K562 (cell line): ENCODE data around the gene ALDH7A1. TPM values are rescaled to one million over a fixed set of nuclear protein-coding genes. Genes with fewer than 3 reads are reported as not detected.

Experiments used
- ASH1L ChIP-seq: fragments of 450-650 bp; IDR thresholded peaks from 2 replicates; pipeline ENCODE4 v1.6.1; 2018; ENCODE audit warnings: borderline replicate concordance, mild to moderate bottlenecking, low read depth; ENCODE audit not compliant: partially characterized antibody
- CHD1 ChIP-seq: fragments of 200-600 bp; sonication (generic); IDR thresholded peaks from one replicate; pipeline ENCODE4 v1.6.1; 2012; ENCODE audit warnings: mild to moderate bottlenecking, moderate library complexity, low read length, inconsistent platforms
- CSDE1 ChIP-seq, 2 experiments: fragments of 450-650 bp; IDR thresholded peaks; 2 replicates each; pipeline ENCODE4 v1.6.1; 2016; ENCODE audit warnings: mild to moderate bottlenecking in 1 of 2
- ESRRA ChIP-seq: fragments of 450-650 bp; IDR thresholded peaks from 2 replicates; pipeline ENCODE4 v1.6.1; 2014; ENCODE audit warnings: low read depth, mild to moderate bottlenecking, moderate library complexity, borderline replicate concordance
- ETS2 ChIP-seq: IDR thresholded peaks from 2 replicates; pipeline ENCODE4 v1.6.1; 2016; ENCODE audit warnings: borderline replicate concordance, missing genetic modification characterization, mild to moderate bottlenecking, moderate library complexity, missing compliant biosample characterization; ENCODE audit not compliant: poor library complexity, severe bottlenecking
- GATAD2A ChIP-seq: fragments of 450-650 bp; IDR thresholded peaks from 2 replicates; pipeline ENCODE4 v1.6.1; 2017
- GTF2A2 ChIP-seq: IDR thresholded peaks from 2 replicates; pipeline ENCODE4 v1.6.1; 2016; ENCODE audit warnings: mild to moderate bottlenecking, missing genetic modification characterization, missing compliant biosample characterization
- HDGF ChIP-seq: fragments of 450-650 bp; IDR thresholded peaks from 2 replicates; pipeline ENCODE4 v1.6.1; 2016
- MTA1 ChIP-seq: fragments of 450-650 bp; IDR thresholded peaks from 2 replicates; pipeline ENCODE4 v1.6.1; 2017; ENCODE audit warnings: borderline replicate concordance
- NCOA4 ChIP-seq: fragments of 450-650 bp; IDR thresholded peaks from 2 replicates; pipeline ENCODE4 v1.6.1; 2018; ENCODE audit warnings: mild to moderate bottlenecking; ENCODE audit not compliant: partially characterized antibody
- POLR2G ChIP-seq: fragments of 200-400 bp; formaldehyde crosslinking; IDR thresholded peaks from 2 replicates; pipeline ENCODE4 v1.6.1; 2017; ENCODE audit warnings: low read depth, mild to moderate bottlenecking, antibody characterized with exemption, low read length, moderate library complexity
- POLR3A ChIP-seq: IDR thresholded peaks from 2 replicates; pipeline ENCODE4 v1.6.1; 2011; ENCODE audit warnings: borderline replicate concordance, mild to moderate bottlenecking, moderate library complexity; ENCODE audit not compliant: insufficient read length, insufficient read depth; ENCODE audit errors: extremely low read depth
- SIN3B ChIP-seq: fragments of 450-650 bp; IDR thresholded peaks from 2 replicates; pipeline ENCODE4 v1.6.1; 2017; ENCODE audit warnings: low read depth, mild to moderate bottlenecking, moderate library complexity
- SOX6 ChIP-seq: fragments of 450-650 bp; IDR thresholded peaks from 2 replicates; pipeline ENCODE4 v1.6.1; 2014; ENCODE audit warnings: mild to moderate bottlenecking
- ZNF134 ChIP-seq: fragments of 250-450 bp; sonication (Bioruptor Pico); conservative IDR thresholded peaks from 2 replicates; pipeline ENCODE4 v1.4.0; 2020
- ZNF3 ChIP-seq: fragments of 250-450 bp; sonication (Bioruptor Pico); IDR thresholded peaks from 2 replicates; pipeline ENCODE4 v1.5.0; 2021; ENCODE audit warnings: mild to moderate bottlenecking, moderate library complexity
- polyA plus RNA-seq, 8 experiments: library from polyadenylated mRNA; depleted of rRNA in 4 of 8; stranded (reverse) in 5 of 8; unstranded in 3 of 8; fragments of >200 nt; fragmentation: Nextera tagmentation in 2 of 8; fragmentation: Illumina TruSeq in 1 of 8; extraction: Ambion mirVana in 2 of 8; extraction: Trizol in 1 of 8; gene quantifications; 2 replicates each; pipeline versions ENCODE4 v1.2.1 to v1.2.3, GENCODE V29; 2011 to 2014; ENCODE audit warnings: inconsistent platforms in 1 of 8, missing spikeins in 1 of 8
- total RNA-seq, 7 experiments: library from RNA; depleted of rRNA in 6 of 7; stranded (reverse); fragments of >200 nt in 6 of 7; fragmentation: Illumina TruSeq in 2 of 7; extraction: Trizol in 2 of 7; gene quantifications; 2 replicates each; pipeline versions ENCODE4 v1.2.1 to v1.2.3, GENCODE V29; 2011 to 2021; ENCODE audit warnings: low replicate concordance in 1 of 7
- TF ChIP-seq, protein P1 (sequence below): sonication (generic); formaldehyde crosslinking; IDR thresholded peaks from 2 replicates; pipeline ENCODE4 v1.8.0; 2022; ENCODE audit warnings: missing genetic modification reagents, mild to moderate bottlenecking, borderline replicate concordance
- TF ChIP-seq, protein P2 (sequence below): sonication (generic); formaldehyde crosslinking; IDR thresholded peaks from 2 replicates; pipeline ENCODE4 v1.9.0; 2022; ENCODE audit warnings: mild to moderate bottlenecking, missing genetic modification reagents
- TF ChIP-seq, protein P3 (sequence below), 2 experiments: fragments of 150-350 bp in 1 of 2; IDR thresholded peaks; 2 replicates each; pipeline ENCODE4 v1.6.1; 2012 to 2016; ENCODE audit warnings: low read depth in 2 of 2, low read length in 2 of 2, mild to moderate bottlenecking in 1 of 2, moderate library complexity in 1 of 2
- TF ChIP-seq, protein P4 (sequence below): conservative IDR thresholded peaks from 2 replicates; pipeline ENCODE4 v1.6.1; 2011; ENCODE audit warnings: low read depth, mild to moderate bottlenecking, low read length; ENCODE audit not compliant: control insufficient read depth

ALDH7A1 gene
- total and polyA plus RNA-seq, 9 of the 15 experiments (the other 6 are each of a cell fraction or from before 2014, with no cell fraction given), result 0.04 to 0.49 TPM; not detected in 7

DNA sequence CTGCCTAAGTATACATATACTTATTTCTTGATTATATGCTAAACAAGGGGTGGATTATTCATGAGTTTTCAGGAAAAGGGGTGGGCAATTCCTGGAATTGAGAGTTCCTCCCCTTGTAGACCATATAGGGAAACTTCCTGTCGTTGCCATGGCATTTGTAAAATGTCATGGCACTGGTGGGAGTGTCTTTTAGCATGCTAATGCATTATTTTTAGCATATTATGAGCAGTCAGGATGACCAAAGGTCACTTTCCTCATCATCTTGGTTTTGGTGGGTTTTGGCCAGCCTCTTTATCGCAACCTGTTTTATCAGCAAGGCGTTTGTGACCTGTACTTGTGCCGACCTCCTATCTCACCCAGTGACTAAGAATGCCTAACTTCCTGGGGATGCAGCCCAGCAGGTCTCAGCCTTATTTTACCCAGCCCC is 80.9 kb downstream of the ALDH7A1 start (continued):
- TF ChIP-seq, protein P1, sequence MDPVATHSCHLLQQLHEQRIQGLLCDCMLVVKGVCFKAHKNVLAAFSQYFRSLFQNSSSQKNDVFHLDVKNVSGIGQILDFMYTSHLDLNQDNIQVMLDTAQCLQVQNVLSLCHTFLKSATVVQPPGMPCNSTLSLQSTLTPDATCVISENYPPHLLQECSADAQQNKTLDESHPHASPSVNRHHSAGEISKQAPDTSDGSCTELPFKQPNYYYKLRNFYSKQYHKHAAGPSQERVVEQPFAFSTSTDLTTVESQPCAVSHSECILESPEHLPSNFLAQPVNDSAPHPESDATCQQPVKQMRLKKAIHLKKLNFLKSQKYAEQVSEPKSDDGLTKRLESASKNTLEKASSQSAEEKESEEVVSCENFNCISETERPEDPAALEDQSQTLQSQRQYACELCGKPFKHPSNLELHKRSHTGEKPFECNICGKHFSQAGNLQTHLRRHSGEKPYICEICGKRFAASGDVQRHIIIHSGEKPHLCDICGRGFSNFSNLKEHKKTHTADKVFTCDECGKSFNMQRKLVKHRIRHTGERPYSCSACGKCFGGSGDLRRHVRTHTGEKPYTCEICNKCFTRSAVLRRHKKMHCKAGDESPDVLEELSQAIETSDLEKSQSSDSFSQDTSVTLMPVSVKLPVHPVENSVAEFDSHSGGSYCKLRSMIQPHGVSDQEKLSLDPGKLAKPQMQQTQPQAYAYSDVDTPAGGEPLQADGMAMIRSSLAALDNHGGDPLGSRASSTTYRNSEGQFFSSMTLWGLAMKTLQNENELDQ (CRISPR knock-in tag), result no peak
- no peak for TF ChIP-seq NCOA4
- TF ChIP-seq CHD1, result no peak
- TF ChIP-seq ZNF3 (CRISPR knock-in tag), result no peak
- no peak for TF ChIP-seq ASH1L
- TF ChIP-seq, protein P2, sequence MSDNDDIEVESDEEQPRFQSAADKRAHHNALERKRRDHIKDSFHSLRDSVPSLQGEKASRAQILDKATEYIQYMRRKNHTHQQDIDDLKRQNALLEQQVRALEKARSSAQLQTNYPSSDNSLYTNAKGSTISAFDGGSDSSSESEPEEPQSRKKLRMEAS (CRISPR knock-in tag), result no peak
- TF ChIP-seq GATAD2A, result no peak
- TF ChIP-seq, protein P3, sequence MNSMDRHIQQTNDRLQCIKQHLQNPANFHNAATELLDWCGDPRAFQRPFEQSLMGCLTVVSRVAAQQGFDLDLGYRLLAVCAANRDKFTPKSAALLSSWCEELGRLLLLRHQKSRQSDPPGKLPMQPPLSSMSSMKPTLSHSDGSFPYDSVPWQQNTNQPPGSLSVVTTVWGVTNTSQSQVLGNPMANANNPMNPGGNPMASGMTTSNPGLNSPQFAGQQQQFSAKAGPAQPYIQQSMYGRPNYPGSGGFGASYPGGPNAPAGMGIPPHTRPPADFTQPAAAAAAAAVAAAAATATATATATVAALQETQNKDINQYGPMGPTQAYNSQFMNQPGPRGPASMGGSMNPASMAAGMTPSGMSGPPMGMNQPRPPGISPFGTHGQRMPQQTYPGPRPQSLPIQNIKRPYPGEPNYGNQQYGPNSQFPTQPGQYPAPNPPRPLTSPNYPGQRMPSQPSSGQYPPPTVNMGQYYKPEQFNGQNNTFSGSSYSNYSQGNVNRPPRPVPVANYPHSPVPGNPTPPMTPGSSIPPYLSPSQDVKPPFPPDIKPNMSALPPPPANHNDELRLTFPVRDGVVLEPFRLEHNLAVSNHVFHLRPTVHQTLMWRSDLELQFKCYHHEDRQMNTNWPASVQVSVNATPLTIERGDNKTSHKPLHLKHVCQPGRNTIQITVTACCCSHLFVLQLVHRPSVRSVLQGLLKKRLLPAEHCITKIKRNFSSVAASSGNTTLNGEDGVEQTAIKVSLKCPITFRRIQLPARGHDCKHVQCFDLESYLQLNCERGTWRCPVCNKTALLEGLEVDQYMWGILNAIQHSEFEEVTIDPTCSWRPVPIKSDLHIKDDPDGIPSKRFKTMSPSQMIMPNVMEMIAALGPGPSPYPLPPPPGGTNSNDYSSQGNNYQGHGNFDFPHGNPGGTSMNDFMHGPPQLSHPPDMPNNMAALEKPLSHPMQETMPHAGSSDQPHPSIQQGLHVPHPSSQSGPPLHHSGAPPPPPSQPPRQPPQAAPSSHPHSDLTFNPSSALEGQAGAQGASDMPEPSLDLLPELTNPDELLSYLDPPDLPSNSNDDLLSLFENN (IDR thresholded peaks at IDR 0.05; ENCODE audit: low read depth in 2 of 2, low read length in 2 of 2), result no peak
- TF ChIP-seq ETS2 (tag), result no peak
- no peak for TF ChIP-seq POLR3A
- no peak for TF ChIP-seq GTF2A2 (tag)
- TF ChIP-seq SOX6, result peak; percentile 66
- no peak for TF ChIP-seq MTA1
- TF ChIP-seq, protein P4, sequence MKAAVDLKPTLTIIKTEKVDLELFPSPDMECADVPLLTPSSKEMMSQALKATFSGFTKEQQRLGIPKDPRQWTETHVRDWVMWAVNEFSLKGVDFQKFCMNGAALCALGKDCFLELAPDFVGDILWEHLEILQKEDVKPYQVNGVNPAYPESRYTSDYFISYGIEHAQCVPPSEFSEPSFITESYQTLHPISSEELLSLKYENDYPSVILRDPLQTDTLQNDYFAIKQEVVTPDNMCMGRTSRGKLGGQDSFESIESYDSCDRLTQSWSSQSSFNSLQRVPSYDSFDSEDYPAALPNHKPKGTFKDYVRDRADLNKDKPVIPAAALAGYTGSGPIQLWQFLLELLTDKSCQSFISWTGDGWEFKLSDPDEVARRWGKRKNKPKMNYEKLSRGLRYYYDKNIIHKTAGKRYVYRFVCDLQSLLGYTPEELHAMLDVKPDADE, result no peak
- peak; percentile 82; the same call in 1 of the 2 replicates for TF ChIP-seq ESRRA
- TF ChIP-seq POLR2G, result no peak
- TF ChIP-seq ZNF134 (CRISPR knock-in tag), result no peak
- TF ChIP-seq CSDE1 (IDR thresholded peaks at IDR 0.05), result peak in 1 of 2 experiments; percentile 89; a peak in 2 of 4 replicates
- TF ChIP-seq HDGF, result no peak
- no peak for TF ChIP-seq SIN3B
